GM06990 (cell line): Measurements from ENCODE around the gene PFDN4.
"Not testable (repeated sequence)": the region's sequence is repeated elsewhere in the genome, so short reads cannot be mapped to it uniquely, and the experiment has no call there.

Source experiments
- DNase-seq: peaks from one replicate; pipeline ENCODE4 v3.0.0-alpha.2; 2011; ENCODE audit not compliant: insufficient read length; ENCODE audit errors: extremely low read depth
- H3K27me3 ChIP-seq: replicated peaks from 2 replicates; pipeline ENCODE4 v1.6.0; 2011; ENCODE audit warnings: low read length; ENCODE audit not compliant: control insufficient read depth, insufficient read depth
- H3K36me3 ChIP-seq: 2 replicates; pipeline ENCODE4 v1.5.1; 2011; ENCODE audit warnings: low read length; ENCODE audit not compliant: control insufficient read depth, insufficient read depth
- H3K4me3 ChIP-seq: replicated peaks from 2 replicates; pipeline ENCODE4 v1.5.1; 2011; ENCODE audit warnings: low read depth, mild to moderate bottlenecking, control low read depth, low read length
- TF ChIP-seq, protein P1 (sequence below): IDR thresholded peaks from 2 replicates; pipeline ENCODE4 v1.5.1; 2011; ENCODE audit warnings: low read length, control low read depth, mild to moderate bottlenecking, inconsistent platforms; ENCODE audit not compliant: insufficient read depth, poor library complexity, severe bottlenecking

PFDN4 gene

DNA sequence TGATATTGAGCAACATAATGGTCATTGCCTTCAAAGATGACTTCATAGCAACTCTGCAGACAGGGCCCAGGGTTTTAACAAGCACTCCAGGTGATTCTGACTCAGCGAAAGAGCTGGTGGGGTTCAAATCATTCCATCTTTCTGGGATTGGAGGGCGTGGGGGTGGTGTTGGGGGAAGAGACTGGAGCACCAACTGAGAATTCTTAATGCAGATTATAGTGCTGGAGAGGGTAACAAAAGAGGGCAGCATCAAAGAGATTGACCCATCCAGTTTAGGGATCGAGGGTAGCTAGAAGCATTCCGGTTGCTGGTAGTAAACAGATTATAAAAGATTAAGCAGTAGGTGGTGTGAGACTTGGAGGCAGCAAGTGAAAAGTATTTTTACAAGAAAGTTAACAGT lies 15.9 kb downstream of the PFDN4 start:
- DNase-seq: no peak

GRCh38 chr20:54224642-54225041 lies 16.8 kb downstream of the PFDN4 start:
- H3K27me3 ChIP-seq, DNase-seq, H3K36me3 ChIP-seq, H3K4me3 ChIP-seq: not testable (repeated sequence)

More for the DNA sequence above, 15.9 kb downstream of the PFDN4 start:
- TF ChIP-seq, protein P1, sequence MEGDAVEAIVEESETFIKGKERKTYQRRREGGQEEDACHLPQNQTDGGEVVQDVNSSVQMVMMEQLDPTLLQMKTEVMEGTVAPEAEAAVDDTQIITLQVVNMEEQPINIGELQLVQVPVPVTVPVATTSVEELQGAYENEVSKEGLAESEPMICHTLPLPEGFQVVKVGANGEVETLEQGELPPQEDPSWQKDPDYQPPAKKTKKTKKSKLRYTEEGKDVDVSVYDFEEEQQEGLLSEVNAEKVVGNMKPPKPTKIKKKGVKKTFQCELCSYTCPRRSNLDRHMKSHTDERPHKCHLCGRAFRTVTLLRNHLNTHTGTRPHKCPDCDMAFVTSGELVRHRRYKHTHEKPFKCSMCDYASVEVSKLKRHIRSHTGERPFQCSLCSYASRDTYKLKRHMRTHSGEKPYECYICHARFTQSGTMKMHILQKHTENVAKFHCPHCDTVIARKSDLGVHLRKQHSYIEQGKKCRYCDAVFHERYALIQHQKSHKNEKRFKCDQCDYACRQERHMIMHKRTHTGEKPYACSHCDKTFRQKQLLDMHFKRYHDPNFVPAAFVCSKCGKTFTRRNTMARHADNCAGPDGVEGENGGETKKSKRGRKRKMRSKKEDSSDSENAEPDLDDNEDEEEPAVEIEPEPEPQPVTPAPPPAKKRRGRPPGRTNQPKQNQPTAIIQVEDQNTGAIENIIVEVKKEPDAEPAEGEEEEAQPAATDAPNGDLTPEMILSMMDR: no peak
- Histone ChIP-seq H3K27me3 (no peaks in the 10 kb centered on the region), H3K4me3 (no peak overlapping the region), H3K36me3 (no peaks in the 10 kb centered on the region)

GRCh38 chr20:54227241-54227640 lies 19.4 kb downstream of the PFDN4 start:
- Histone ChIP-seq H3K27me3 (no peaks in the 10 kb centered on the region), H3K4me3 (no peak overlapping the region), H3K36me3 (no peaks in the 10 kb centered on the region)
- no peak for DNase-seq
- TF ChIP-seq, protein P1: no peak

- Histone ChIP-seq H3K4me3 (no peak overlapping the region), H3K27me3 (no peaks in the 10 kb centered on the region), H3K36me3 (no peaks in the 10 kb centered on the region)
- TF ChIP-seq, protein P1: no peak
- no peak for DNase-seq
Measured at GRCh38 chr20:54227751-54228150, 19.9 kb downstream of the PFDN4 start.

- DNase-seq: no peak
- no peak overlapping the region for H3K4me3 ChIP-seq
- H3K27me3 ChIP-seq: no peaks in the 10 kb centered on the region
- TF ChIP-seq, protein P1: no peak
- no peaks in the 10 kb centered on the region for H3K36me3 ChIP-seq
Measured at GRCh38 chr20:54228841-54229240, 21.0 kb downstream of the PFDN4 start.

DNA sequence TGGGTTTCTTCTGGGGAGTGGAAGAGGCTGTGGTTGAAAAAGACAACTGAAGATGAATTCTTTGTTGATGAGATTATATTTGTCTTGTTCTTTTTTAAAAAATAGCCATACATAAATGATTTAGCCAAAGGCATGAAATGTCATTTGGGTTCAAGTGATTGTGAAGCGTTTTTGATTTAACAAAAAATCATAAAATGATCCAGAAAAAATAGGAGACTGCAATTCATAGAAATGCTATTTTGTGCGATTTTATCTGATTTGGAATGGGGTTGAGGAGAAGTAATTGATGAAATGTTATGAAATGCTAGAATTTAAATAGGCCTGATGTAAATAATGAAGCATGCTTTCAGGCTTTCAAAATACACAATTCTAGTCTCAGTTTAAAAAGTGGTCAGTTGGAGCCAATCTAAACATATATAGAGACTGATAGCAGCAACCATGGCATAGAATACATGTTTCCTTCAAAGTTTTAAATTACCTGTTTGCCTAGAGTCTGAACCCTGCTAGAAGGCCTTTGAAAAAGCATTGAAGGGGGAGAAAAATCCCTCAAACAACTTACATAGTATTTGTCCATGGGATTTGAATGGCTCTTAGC lies 21.8 kb downstream of the PFDN4 start:
- DNase-seq: no peak
- TF ChIP-seq, protein P1: no peak
- Histone ChIP-seq H3K4me3 (no peak overlapping the region), H3K36me3 (no peaks in the 10 kb centered on the region), H3K27me3 (no peaks in the 10 kb centered on the region)
